GM18526 (cell line): ENCODE data around the gene MCOLN2.

ENCODE experiments used
- POLR2A ChIP-seq: IDR thresholded peaks from 3 replicates; pipeline ENCODE4 v1.6.1; 2011; ENCODE audit not compliant: insufficient read length; ENCODE audit errors: extremely low read depth

Gene MCOLN2

DNA sequence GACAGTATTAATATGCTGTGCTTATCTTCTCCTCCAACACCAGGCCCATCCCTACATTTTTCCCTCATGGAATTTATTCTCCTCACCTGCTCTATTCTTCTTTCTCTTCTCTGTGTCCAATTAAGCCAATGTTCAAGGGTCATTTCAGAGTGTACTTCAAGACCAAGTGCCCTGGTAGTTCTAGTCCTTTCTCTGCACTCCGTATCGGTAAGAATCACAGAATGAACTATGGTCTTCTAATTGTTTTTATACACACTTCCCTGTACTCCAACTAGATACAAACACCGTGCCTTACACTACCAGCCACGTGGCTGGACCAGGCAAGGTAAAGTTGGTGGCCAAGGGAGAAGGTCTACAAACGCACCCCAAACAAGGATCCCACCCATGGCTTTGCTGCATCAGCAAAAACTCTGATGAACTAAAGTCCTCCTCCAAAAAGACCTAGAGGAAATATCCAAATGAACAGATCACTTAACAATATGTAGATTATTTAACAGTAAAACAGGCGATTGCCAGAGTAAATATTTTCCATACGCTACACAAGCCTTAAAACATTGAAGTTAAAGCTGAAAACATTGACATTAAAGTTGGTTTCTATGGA lies 63.8 kb downstream of the MCOLN2 start:
- no peak for TF ChIP-seq POLR2A

DNA sequence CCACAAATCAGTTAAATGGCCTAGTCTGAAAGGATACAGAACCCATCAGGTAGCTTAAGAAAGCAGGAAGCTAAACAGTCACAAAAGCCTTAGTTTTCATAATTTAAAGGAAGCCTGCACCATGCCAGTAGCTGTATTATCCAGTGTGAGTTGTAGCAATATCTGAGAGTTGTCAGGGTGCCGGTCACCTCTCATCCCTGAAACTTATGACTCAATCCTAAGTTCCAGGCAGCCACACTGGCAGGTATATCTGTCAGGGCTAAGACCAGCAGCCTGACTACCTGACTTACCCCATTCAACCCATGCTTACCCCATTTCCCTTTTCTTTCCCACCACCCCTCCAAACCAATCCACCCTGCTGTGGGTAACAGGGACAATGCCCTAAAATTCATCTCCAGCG lies 66.1 kb downstream of the MCOLN2 start:
- TF ChIP-seq POLR2A = no peak

DNA sequence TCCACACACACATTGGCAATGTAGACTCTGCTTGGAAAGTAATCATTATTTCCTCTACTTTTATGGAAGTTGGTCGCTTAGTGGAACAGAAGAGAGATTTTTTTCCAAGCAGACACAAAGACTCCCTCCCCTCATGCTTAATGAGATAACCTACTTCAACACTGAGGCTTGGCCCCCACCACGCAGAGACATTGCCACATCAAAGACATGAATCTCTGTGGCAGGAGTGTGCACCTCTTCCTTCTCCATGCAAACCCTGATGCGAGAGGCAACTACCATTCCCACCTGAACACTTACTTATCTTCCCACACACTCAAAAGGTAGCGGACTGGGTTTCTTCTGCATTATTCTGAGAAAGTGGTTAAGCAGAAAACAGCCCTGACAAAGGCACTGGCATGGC lies 66.6 kb downstream of the MCOLN2 start:
- no peak for TF ChIP-seq POLR2A

DNA sequence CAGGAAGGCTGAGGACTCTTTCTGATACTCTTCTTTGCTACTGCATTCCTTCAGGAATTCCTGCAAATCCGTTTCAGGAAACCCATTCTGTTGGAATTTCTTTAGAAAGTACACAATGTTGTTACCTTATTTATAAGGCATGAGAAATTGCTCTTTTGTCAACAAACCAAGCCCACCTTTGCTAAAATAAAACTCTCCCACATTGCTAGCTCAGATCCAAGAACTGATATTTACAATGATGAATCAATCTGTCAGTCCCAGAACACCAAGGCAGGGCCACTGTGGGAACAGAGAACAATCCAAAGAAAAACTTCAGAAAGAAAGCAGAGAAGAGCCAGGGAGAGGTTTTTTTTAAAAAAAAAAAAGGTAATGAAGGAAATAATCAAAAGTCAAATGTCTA lies 67.3 kb downstream of the MCOLN2 start:
- no peak for TF ChIP-seq POLR2A

DNA sequence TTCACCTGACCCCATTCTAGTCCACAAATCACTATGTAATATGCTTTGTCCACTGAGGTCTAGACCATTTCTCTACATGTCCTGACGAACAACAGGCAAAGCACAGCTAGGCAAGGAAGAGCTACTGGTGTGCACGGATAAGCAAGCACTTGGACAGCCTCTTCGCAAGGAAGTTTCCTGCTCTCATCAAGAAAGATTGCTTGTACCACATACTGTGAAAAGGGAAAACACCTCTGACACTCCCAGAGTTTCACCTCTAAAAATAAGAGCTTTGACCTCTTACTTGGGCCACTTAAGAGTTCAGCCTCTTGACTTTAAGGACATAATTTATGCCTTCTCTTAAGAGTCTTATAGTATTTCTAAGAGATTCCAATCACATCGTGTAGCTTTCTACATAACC lies 67.9 kb downstream of the MCOLN2 start:
- TF ChIP-seq POLR2A = no peak

DNA sequence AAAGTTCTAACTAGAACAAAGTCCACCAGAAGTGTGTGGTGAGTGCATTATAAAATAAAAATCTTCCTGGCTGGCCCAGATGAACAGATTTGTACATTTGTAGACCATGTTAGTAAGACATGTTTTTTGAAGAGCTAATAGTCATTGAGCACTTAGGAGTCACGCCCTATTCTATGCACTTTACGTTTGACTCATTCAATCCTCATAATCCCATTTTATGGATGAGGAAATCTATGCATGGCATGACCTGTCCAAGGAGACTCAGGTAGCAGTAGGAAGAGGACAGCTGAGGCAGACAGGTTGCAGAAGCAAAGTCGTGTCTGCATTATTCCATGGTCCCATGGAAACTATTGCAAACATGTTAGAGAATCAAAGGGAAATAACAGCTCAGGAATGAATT lies 73.6 kb downstream of the MCOLN2 start:
- TF ChIP-seq POLR2A = no peak

DNA sequence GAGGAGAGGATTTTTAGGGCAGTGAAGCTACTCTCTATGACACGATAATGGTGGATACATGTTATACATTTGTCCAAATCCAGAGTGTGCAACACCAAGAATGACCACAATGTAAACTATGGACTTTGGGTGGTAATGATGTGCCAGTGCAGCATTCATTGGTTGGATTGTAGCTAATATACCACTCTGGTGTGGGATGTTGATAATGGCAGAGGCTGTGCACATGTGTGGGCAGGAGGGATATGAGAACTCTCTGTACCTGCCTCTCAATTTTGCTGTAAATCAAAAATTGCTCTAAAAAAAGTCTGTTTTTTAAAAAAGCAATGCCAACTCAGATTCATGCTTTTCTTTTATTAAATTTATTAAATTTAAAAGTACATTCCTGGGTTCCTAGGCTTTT lies 76.8 kb downstream of the MCOLN2 start:
- no peak for TF ChIP-seq POLR2A

DNA sequence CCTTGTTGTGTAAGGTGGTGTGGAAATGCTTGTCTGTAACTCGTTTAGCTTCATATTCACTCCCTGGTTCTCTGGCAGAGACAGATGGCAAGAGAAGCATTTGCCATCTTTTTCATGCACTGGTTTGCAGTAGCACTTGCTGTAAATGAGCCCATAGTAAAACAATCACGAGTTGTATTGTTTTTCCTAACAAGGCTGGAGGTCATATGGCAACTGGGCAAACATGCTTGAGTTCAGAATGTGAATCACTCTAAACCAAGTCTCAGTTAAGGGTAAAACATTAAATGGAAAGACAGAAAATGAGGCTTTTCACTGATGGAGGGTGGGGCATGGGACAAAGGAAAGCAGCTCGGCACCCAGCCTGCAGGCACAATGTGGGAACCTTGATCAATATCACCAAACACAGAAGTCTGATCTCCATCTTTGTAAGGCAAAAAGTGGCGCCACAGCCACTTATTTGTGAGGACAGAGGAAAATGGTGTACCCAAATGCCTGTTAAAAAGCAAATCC lies 77.4 kb downstream of the MCOLN2 start:
- no peak for TF ChIP-seq POLR2A

DNA sequence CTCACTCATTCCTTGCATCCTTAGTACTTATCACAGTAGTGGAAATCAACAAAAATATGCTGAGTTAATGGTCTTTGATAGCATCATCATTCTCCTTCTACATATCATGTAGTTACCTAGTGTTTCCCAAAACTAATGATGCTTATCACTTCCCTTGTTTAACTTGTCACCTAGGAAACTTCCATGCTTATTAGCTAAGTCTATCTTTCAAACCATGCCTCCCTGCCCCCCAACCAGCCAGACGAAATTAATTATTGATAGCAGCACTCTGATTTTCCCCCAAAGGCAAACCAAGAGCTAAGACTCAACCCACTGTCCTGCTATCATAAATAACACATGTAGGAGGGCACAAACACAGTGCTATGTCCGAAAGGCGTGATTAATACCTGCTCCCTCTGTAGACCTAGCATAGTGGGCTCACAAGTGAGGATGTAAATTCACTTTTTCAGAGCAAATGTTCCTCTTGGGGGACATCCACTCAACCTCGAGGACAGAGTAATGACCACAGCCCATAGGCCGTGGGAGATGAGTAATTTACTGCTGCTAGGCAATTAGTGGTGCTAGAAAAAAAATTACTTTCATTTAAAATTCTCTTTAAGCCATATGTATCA lies 78.1 kb downstream of the MCOLN2 start:
- TF ChIP-seq POLR2A = no peak

DNA sequence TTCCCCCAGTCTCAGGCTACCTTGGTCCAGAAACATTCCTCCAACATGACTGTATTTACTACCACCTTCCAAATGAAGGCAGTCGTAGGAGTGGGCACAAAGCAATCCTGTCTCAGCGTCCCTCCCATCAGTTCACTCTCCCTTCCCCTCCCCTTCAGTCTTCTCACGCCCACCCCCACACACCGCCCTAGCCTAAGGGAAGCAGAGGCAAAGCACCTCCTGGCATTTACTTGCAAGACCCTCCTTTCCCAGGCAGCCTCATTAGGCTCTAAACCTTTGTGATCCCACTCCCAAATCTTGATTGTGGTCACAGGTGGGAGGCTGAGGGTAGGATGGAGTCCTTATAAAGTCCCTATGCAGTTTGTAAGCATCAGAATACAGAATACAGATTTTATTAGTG lies 80.0 kb downstream of the MCOLN2 start:
- TF ChIP-seq POLR2A = no peak

DNA sequence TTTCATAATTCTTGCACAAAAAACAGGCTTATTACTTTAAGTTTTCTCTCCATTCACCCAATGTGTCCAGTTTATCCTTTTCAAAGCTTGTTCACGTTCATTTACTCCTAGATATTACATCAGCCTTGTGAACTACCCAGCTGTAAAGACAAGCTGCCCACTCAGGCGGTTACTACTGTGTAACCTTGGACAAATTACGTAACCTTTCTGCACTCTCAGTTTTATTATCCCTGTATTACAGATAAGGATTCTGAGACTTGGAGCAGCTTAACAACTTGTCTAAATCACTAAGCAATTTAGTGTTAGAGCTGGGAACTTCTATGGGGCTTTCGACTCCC lies 83.4 kb downstream of the MCOLN2 start:
- TF ChIP-seq POLR2A = no peak

DNA sequence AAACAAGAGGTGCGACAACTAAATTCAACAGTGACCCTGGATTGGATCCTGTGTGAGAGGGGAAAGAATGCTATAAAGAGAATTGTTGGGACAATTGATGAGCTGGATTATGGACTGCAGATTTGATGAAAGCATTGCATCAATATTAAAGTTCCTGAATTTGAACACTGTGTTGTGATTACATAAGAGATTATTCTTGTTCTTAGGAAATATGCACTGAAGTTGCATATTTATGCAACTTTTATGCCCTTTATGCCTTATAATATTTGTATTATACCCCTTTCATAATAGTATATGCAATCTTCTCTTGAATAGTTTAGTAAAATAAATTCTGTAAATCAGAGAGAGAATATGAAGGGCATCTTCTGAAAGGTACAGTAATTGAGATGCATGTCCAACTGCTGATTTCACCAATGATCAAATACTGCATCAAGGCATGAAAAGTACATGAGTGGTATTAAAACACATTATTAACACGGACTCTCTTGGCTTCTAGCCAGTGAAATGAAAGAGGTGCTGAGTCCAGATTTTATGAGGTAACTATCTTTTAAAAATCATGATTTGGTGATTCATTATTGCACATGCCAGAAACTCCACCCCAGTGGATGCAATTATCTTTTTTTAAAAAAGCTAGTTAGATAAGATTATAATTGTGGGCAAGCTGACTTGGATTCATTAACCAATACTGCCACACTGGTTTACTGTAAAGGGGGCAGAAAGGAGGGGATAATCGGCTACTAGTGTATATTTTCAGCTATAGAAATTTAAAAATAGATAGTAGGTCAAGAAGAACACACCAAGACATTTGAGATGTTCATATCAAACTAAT lies 84.0 kb downstream of the MCOLN2 start:
- no peak for TF ChIP-seq POLR2A

DNA sequence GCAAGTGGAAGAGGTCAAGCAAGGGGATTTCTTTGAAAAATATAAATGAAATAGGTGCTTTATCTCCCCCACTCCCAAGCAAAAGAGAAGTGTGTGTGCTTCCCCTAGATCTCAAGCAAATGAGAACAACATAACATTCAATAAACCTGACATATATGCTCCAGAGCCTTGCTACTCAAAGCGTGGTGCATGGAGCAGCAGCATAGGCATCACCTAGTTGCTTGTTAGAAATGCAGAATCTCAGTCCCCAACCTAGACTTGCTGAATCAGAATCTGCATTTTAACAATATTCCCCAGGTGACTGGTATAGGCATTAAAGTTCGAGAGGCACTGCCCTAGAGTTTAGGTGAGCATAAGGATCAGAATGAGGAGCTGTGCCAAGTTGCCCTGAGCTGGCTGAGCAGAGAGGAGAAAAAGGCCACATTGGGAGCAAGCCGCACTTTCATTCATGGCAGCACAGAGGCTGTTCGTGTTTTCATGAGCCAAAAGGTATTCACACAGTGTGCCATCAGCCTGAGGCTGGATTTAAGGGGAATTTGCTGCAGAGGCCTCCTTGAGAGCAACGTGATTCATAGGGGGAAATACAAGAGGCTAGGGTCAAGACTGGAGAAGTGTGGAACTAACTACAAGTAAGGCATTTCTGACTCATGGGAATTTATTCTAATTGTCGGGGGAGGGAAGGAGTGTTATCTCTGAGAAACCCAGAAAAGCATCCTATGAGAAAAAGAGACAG lies 89.7 kb downstream of the MCOLN2 start:
- TF ChIP-seq POLR2A = no peak

DNA sequence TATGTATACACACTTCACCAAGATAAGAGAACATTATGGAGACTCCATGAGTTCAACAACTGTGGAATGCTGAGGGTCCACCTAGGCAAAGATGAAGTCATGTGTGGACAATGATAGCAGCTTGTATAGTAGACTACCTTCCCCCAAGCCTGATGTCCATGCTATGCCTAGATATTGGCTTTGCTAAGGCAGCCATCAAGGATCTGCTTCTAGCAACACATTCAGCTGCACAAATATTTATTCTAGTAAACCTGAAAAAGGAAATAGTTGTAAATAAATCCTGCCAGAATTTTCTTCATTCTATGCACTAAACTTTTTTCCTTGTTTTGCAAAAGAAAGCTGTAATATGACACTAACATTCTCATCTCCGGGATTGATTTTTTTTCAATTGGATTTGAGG lies 96.9 kb downstream of the MCOLN2 start:
- TF ChIP-seq POLR2A = no peak

DNA sequence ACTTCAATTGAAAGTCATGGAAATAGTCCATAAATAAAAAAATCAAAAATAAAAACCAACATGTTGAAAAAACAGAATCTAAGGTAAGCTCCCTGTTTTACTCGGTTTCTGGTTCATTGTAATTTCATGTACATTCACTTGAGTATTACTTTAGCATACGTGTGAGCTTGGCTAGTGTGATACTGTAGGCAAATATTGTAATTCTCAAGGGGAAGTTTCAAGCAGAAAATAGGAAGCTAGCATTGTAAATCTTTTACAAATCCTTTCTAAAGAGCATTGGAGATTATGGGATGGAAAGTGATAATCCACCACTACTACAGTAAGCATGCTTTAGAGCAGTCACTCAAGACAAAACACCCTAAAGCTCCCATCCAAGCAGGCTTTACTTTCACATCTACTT lies 100.6 kb downstream of the MCOLN2 start:
- no peak for TF ChIP-seq POLR2A
